RCC 7860 (cell line): ENCODE measurements around the gene HSD17B3.
A peak's percentile ranks its signal among the peaks of the same experiment; 100 is the strongest.
"Not testable (repeated sequence)": the region's sequence is repeated elsewhere in the genome, so short reads cannot be mapped to it uniquely, and the experiment has no call there.

Experiments
- DNase-seq: peaks from one replicate; pipeline ENCODE4 v3.0.0-alpha.2; 2015; ENCODE audit warnings: low spot score
- FAIRE-seq: peaks from 2 replicates; lab custom pipeline; 2012; peaks lifted over from hg19 to GRCh38; lab: Jason Lieb, UNC

Gene HSD17B3

DNA sequence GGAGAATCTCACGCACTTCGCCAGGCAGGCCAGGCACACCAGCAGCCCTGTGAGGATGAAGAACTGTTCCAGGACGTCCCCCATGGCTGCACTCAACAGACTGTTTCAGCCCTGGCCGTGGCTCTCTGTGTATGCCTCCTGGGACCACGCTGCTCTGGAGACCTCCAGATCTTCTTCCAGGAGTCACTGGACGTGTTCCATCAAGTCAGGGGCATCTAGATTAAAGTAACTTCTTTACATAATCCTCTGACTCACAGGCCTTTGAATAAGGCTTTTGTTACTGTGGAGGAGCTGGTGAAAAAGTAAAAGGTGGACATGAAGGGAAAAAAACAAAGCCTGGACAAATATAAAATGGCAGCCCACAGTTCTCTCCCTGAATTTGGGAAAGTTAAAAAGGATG, at the start of gene HSD17B3:
Gene HSD17B3 (minus strand): TSS at position 156 of the 400 bp plus-strand sequence. CDS start 72 bp downstream, at position 84.
- no peak for FAIRE-seq

GRCh38 chr9:96350866-96351265, 48.9 kb upstream of the HSD17B3 start:
- FAIRE-seq: no peak

More for the DNA sequence above, at the start of gene HSD17B3:
- no peak for DNase-seq

DNA sequence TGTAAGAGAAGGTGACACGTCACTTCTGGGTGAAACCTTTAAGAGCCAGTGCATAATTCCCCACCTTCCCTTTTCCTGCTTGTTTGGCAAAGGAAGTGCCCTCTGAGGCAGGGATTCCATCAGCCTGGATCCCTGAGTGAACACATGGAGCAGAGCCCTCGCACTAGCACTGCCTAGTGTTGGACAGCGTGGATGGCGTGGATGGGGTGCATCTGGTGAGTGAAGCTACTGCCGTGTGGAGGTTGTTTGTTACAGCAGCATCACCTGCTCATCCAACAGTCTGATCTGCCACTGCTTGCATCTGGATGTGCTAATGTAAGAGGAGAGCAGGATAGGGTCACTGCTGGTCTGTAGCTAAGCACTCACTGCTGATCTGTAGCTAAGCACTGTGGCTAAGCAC, 46.3 kb upstream of the HSD17B3 start:
- DNase-seq (no peak), FAIRE-seq (no peak)

More at GRCh38 chr9:96350866-96351265, 48.9 kb upstream of the HSD17B3 start:
- no peak for DNase-seq

DNA sequence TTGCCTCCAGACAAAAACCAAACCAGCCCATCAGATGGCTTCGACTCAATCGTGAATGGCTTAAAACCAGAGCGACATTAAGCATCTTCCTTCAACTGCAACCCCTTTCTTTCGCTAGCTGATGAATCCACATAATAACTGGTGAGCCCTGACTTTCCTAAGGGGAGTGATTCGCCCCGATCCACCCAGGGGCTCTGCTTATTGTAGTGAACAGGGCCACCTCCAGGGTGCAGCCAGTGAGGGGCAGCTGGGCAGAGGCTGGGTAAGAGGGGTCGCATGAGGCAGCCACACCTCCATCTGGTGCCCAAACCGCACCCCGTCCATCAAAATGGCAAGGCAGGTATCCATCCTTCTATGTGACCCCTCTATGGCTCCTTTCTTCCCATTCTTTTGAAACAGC, 43.6 kb upstream of the HSD17B3 start:
- no peak for FAIRE-seq

GRCh38 chr9:96344458-96345180, 42.6 kb upstream of the HSD17B3 start:
- peak; percentile 72 for FAIRE-seq

More for the DNA sequence above, 43.6 kb upstream of the HSD17B3 start:
- DNase-seq: no peak

GRCh38 chr9:96343515-96344360, 41.8 kb upstream of the HSD17B3 start:
- DNase-seq (no peak), FAIRE-seq (no peak)

More at GRCh38 chr9:96344458-96345180, 42.6 kb upstream of the HSD17B3 start:
- DNase-seq: peak; percentile 90

GRCh38 chr9:96342571-96343245, 40.7 kb upstream of the HSD17B3 start:
- no peak for FAIRE-seq
- no peak for DNase-seq

DNA sequence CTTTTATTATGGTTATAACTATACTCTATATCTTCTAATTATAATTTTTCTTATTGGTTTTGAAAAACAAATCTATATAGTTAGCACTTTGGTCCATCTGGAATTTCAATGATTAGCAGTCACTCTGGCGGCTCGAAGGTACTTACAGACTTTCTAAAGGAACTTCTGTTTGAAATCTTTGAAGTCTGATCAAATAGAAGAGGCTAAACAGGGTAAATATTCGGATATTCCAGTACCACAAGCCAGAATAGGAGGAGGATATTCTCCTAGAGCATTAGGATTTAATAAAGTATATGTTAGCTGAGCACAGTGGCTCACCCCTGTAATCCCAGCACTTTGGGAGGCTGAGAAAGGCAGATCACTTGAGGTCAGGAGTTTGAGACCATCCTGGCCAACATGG, 38.7 kb upstream of the HSD17B3 start:
- FAIRE-seq: peak; percentile 2

GRCh38 chr9:96338299-96338698, 36.3 kb upstream of the HSD17B3 start:
- DNase-seq (no peak), FAIRE-seq (no peak)

More for the DNA sequence above, 38.7 kb upstream of the HSD17B3 start:
- no peak for DNase-seq

DNA sequence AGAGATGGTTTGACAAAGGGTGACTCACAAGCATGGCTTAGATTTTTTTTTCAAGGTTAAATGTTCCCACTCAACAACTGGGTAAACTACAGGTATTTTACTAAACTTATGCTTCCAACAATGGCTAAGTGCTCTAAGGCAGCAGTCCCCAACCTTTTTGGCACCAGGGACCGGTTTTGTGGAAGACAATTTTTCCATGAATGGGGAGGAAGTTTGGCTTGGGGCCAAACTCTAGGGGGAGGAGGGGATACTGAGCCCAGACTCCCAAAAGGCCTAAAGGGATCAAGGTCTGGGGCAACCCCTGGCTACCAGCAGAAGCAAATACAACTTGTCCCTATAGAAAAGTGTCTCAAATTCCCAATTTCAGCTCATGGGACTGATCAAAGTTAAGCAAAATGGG, 32.0 kb upstream of the HSD17B3 start:
- no peak for DNase-seq
- FAIRE-seq: no peak

- no peak for FAIRE-seq
- DNase-seq: peak; percentile 29
These were observed 29.4 kb upstream of the HSD17B3 start for GRCh38 chr9:96331236-96331947.

DNA sequence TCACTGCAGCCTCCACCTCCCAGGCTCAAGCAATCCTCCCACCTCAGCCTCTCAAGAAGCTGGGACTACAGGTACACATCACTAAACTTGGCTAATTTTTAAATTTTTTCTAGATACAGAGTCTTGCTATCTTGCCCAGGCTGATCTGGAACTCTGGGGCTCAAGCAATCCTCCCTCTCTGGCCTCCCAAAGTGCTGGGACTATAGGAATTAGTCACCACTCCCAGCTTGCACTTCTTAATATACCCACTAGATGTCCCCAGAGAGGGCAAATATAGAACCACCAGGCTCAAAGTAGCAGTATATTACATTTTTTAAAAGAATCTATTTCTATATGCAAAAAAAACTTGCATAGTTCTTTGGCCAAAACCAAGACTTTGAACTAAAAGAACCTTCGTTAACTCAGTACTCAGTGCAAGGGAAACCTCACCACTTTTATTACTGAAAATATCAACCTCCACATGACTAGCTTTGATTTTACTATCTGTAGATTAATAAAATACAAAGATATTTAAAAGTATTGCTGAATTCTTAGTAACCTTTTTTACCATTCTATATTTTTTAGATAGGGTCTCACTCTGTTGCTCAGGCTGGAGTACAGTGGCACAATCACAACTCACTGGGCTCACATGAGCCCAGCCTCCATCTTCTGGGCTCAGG, 25.8 kb upstream of the HSD17B3 start:
- peak; percentile 84 for FAIRE-seq
- DNase-seq: peak; percentile 60

DNA sequence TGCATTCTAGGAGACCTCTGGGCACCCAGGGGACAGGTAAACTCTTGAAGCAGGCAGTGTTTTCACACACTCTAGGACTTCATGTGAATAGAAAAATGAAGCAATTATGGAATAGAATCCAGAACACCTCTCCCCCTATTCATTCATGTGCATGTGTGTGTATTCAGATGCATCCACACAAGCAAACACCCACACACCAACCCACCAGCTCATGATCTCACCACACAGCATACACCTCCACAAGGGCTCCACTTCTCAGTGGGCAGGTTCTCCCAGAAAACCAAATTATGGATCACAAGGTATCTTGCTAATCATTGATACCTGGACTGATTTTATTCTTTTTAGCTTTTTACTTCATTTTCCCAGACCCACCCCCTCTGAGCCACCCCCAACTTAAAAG, 21.2 kb upstream of the HSD17B3 start:
- FAIRE-seq: no peak

DNA sequence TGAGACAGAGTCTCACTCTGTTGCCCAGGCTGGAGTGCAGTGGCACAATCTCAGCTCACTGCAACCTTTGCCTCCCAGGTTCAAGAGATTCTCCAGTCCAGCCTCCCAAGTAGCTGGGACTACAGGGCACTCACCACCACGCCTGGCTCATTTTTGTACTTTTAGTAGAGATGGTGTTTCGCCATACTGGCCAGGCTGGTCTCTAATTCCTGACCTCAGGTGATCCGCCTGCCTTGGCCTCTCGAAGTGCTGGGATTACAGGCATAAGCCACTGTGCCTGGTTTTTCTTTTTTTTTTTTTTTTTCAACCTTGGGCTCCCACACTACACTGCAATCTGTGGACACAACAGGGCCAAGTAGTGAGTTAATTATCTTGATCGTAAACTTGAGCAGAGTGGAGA, 20.8 kb upstream of the HSD17B3 start:
- not testable (repeated sequence) for FAIRE-seq, DNase-seq

More for the DNA sequence above, 21.2 kb upstream of the HSD17B3 start:
- DNase-seq: no peak

DNA sequence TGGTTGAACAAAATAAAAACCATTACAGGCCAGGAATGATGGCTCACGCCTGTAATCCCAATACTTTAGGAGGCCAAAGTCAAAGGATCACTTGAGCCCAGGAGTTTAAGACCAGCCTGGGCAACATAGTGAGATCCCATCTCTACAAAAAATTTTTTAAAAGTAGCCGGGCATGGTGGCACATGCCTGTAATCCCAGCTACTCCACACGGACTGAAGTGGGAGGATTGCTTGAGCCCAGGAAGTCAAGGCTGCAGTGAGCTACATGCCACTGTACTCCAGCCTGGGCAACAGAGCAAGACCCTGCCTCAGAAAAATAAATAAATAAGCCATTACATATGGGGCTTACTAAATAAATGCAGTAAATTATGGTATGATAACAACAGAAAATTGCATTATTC, 20.2 kb upstream of the HSD17B3 start:
- DNase-seq, FAIRE-seq: not testable (repeated sequence)

GRCh38 chr9:96321515-96321914, 19.5 kb upstream of the HSD17B3 start:
- no peak for DNase-seq
- FAIRE-seq: no peak

DNA sequence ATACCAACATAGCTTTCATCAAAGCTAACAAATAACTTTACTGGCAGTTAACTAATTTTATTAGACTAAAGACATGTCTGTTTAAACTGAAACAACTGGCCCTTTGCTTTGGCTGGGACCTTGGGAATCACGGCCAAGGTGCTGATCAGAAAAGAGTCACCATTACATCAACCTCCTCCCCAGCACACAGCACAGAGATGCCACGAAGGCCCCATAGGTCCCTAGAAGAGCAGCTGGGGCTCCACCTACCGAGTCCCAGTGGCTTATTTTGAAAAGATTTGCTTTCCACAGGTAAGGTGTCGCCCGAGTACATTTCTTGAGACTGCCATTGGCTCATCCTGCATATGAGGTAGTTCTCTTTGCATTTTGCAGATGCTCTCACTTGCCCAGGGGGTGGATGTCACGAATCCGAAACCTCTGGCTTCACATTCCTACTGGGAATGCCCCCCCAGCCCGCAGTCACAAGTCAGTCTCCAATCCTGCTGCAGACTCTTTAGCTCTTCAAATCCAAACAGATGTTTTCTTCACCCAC, 18.8 kb upstream of the HSD17B3 start:
- no peak for DNase-seq
- FAIRE-seq: no peak

DNA sequence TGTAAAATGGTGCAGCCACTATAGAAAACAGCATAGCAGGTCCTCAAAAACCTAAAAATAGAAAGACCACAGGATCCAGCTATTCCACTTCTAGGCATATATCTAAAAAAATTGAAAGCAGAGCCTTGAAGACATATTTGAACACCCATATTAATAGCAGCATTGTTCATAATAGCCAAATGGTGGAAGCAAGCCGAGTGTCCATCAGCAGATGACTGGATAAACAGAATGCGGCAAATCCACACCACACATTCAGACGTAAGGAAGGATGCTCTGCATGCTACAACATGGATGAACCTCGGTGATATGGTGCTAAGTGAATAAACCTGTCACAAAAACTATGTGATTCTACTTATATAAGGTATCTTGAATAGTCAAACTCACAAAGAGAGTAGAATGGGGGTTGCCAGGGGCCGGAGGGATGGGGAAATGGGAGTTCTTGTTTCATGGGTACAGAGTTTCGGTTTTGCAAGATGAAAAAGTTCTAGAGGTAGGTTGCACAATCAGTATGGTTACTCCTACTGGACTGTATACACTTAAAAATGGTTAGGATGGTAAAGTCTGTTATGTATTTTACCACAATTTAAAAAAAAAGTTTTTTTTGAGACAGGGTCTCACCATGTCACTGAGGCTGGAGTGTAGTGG, 17.1 kb upstream of the HSD17B3 start:
- FAIRE-seq (no peak), DNase-seq (no peak)

- peak; percentile 22 for DNase-seq
These were observed 15.5 kb upstream of the HSD17B3 start for GRCh38 chr9:96317335-96317980.

More at GRCh38 chr9:96317335-96317980, 15.5 kb upstream of the HSD17B3 start:
- FAIRE-seq: peak; percentile 80
